Measurements from ENCODE around the gene SRP72.

GRCh38 chr4:56440983-56441382, 26.4 kb upstream of the SRP72 start:
- TF ChIP-seq, protein P1, sequence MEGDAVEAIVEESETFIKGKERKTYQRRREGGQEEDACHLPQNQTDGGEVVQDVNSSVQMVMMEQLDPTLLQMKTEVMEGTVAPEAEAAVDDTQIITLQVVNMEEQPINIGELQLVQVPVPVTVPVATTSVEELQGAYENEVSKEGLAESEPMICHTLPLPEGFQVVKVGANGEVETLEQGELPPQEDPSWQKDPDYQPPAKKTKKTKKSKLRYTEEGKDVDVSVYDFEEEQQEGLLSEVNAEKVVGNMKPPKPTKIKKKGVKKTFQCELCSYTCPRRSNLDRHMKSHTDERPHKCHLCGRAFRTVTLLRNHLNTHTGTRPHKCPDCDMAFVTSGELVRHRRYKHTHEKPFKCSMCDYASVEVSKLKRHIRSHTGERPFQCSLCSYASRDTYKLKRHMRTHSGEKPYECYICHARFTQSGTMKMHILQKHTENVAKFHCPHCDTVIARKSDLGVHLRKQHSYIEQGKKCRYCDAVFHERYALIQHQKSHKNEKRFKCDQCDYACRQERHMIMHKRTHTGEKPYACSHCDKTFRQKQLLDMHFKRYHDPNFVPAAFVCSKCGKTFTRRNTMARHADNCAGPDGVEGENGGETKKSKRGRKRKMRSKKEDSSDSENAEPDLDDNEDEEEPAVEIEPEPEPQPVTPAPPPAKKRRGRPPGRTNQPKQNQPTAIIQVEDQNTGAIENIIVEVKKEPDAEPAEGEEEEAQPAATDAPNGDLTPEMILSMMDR (IDR thresholded peaks at IDR 0.05; ENCODE audit: low read length): no peak
- TF ChIP-seq EZH2 (optimal IDR thresholded peaks at IDR 0.05; ENCODE audit: low read depth, low read length) (no peak), EZH2phosphoT487 (IDR thresholded peaks at IDR 0.05; ENCODE audit: low read length) (no peak)
